ENCODE data around the gene DIAPH1. TPM values are rescaled to one million over a fixed set of nuclear protein-coding genes. Genes with fewer than 3 reads are reported as not detected.
"Not testable (repeated sequence)": the region's sequence is repeated elsewhere in the genome, so short reads cannot be mapped to it uniquely, and the experiment has no call there.

The DIAPH1 gene
- polyA plus RNA-seq, 4 donors = 58.4 to 97.3 (median 90.6) TPM

GRCh38 chr5:141613344-141613743 lies 5.5 kb downstream of the DIAPH1 start:
- no peaks in the 10 kb centered on the region for H3K27me3 ChIP-seq (ENCODE audit: control insufficient read depth in 3 of 3, insufficient read depth in 3 of 3, low read length in 3 of 3)
- no peak overlapping the region for H3K4me3 ChIP-seq (ENCODE audit: low read depth in 1 of 3, low read length in 3 of 3)
- H3K27ac ChIP-seq (ENCODE audit: low read depth in 1 of 3, low read length in 2 of 3) = no peak overlapping the region
- H3K9me3 ChIP-seq (ENCODE audit: control insufficient read depth in 2 of 2, insufficient read depth in 1 of 2, low read depth in 1 of 2, low read length in 1 of 2) = no peaks in the 10 kb centered on the region
- peaks cover 0 to 11% (median 0%) of the 10 kb centered on the region in 3 donors for H3K36me3 ChIP-seq (ENCODE audit: control insufficient read depth in 3 of 3, insufficient read depth in 2 of 3, low read depth in 1 of 3, low read length in 3 of 3)
- FAIRE-seq (no peak), DNase-seq (no peak)
- peaks cover 6 to 15% (median 12%) of the 10 kb centered on the region in 3 donors for H3K4me1 ChIP-seq (ENCODE audit: control insufficient read depth in 3 of 3, insufficient read depth in 2 of 3, low read depth in 1 of 3, low read length in 2 of 3)

- 85 to 90% (median 87%) methylated on average over 3 of the region's 3 CpGs for WGBS, 3 donors
- DNase-seq (no peak), FAIRE-seq (no peak)
- Histone ChIP-seq H3K27ac (ENCODE audit: low read depth in 1 of 3, low read length in 2 of 3) (no peak overlapping the region), H3K9me3 (ENCODE audit: control insufficient read depth in 2 of 2, insufficient read depth in 1 of 2, low read depth in 1 of 2, low read length in 1 of 2) (no peaks in the 10 kb centered on the region), H3K36me3 (ENCODE audit: control insufficient read depth in 3 of 3, insufficient read depth in 2 of 3, low read depth in 1 of 3, low read length in 3 of 3) (peaks cover 0 to 11% (median 0%) of the 10 kb centered on the region in 3 donors), H3K27me3 (ENCODE audit: control insufficient read depth in 3 of 3, insufficient read depth in 3 of 3, low read length in 3 of 3) (no peaks in the 10 kb centered on the region), H3K4me3 (ENCODE audit: low read depth in 1 of 3, low read length in 3 of 3) (no peak overlapping the region), H3K4me1 (ENCODE audit: control insufficient read depth in 3 of 3, insufficient read depth in 2 of 3, low read depth in 1 of 3, low read length in 2 of 3) (peaks cover 6 to 21% (median 9%) of the 10 kb centered on the region in 3 donors)
These were observed 7.5 kb downstream of the DIAPH1 start for GRCh38 chr5:141611289-141611688.

- not testable (repeated sequence) for H3K4me3 ChIP-seq (ENCODE audit: low read depth in 1 of 3, low read length in 3 of 3); FAIRE-seq; DNase-seq; H3K9me3 ChIP-seq (ENCODE audit: control insufficient read depth in 2 of 2, insufficient read depth in 1 of 2, low read depth in 1 of 2, low read length in 1 of 2); H3K27me3 ChIP-seq (ENCODE audit: control insufficient read depth in 3 of 3, insufficient read depth in 3 of 3, low read length in 3 of 3)
- H3K4me1 ChIP-seq (ENCODE audit: control insufficient read depth in 3 of 3, insufficient read depth in 2 of 3, low read depth in 1 of 3, low read length in 2 of 3) = peaks cover 5 to 19% (median 6%) of the 10 kb centered on the region in 3 donors
- H3K36me3 ChIP-seq (ENCODE audit: control insufficient read depth in 3 of 3, insufficient read depth in 2 of 3, low read depth in 1 of 3, low read length in 3 of 3) = peaks cover 0 to 11% (median 0%) of the 10 kb centered on the region in 3 donors
- H3K27ac ChIP-seq (ENCODE audit: low read depth in 1 of 3, low read length in 2 of 3) = peak overlapping the region; percentile 24 to 85 (median 32)
- 97 to 100% (median 99%) methylated on average over 7 of the region's 7 CpGs for WGBS, 3 donors
These were observed 8.9 kb downstream of the DIAPH1 start for GRCh38 chr5:141609921-141610320.

GRCh38 chr5:141609044-141609443 lies 9.8 kb downstream of the DIAPH1 start:
- no peak for FAIRE-seq
- Histone ChIP-seq H3K9me3 (ENCODE audit: control insufficient read depth in 2 of 2, insufficient read depth in 1 of 2, low read depth in 1 of 2, low read length in 1 of 2) (no peaks in the 10 kb centered on the region), H3K27ac (ENCODE audit: low read depth in 1 of 3, low read length in 2 of 3) (peak overlapping the region in 2 of 3 donors; percentile 48 to 85), H3K4me1 (ENCODE audit: control insufficient read depth in 3 of 3, insufficient read depth in 2 of 3, low read depth in 1 of 3, low read length in 2 of 3) (peaks cover 5 to 24% (median 6%) of the 10 kb centered on the region in 3 donors), H3K36me3 (ENCODE audit: control insufficient read depth in 3 of 3, insufficient read depth in 2 of 3, low read depth in 1 of 3, low read length in 3 of 3) (peaks cover 0 to 11% (median 0%) of the 10 kb centered on the region in 3 donors), H3K27me3 (ENCODE audit: control insufficient read depth in 3 of 3, insufficient read depth in 3 of 3, low read length in 3 of 3) (no peaks in the 10 kb centered on the region), H3K4me3 (ENCODE audit: low read depth in 1 of 3, low read length in 3 of 3) (no peak overlapping the region)
- DNase-seq = no peak
- WGBS, 3 donors = 13 to 59% (median 29%) methylated on average over 3 of the region's 3 CpGs

GRCh38 chr5:141608557-141608956 lies 10.2 kb downstream of the DIAPH1 start:
- Histone ChIP-seq H3K27ac (ENCODE audit: low read depth in 1 of 3, low read length in 2 of 3) (peak overlapping the region; percentile 5 to 85 (median 55)), H3K4me1 (ENCODE audit: control insufficient read depth in 3 of 3, insufficient read depth in 2 of 3, low read depth in 1 of 3, low read length in 2 of 3) (peaks cover 4 to 29% (median 5%) of the 10 kb centered on the region in 3 donors), H3K36me3 (ENCODE audit: control insufficient read depth in 3 of 3, insufficient read depth in 2 of 3, low read depth in 1 of 3, low read length in 3 of 3) (peaks cover 0 to 11% (median 0%) of the 10 kb centered on the region in 3 donors), H3K27me3 (ENCODE audit: control insufficient read depth in 3 of 3, insufficient read depth in 3 of 3, low read length in 3 of 3) (no peaks in the 10 kb centered on the region), H3K9me3 (ENCODE audit: control insufficient read depth in 2 of 2, insufficient read depth in 1 of 2, low read depth in 1 of 2, low read length in 1 of 2) (no peaks in the 10 kb centered on the region), H3K4me3 (ENCODE audit: low read depth in 1 of 3, low read length in 3 of 3) (no peak overlapping the region)
- DNase-seq (peak; percentile 87 to 88), FAIRE-seq (no peak)
- WGBS, 3 donors = 6 to 43% (median 8%) methylated on average over 1 of the region's 1 CpG

GRCh38 chr5:141608046-141608445 lies 10.8 kb downstream of the DIAPH1 start:
- Histone ChIP-seq H3K27me3 (ENCODE audit: control insufficient read depth in 3 of 3, insufficient read depth in 3 of 3, low read length in 3 of 3) (no peaks in the 10 kb centered on the region), H3K4me3 (ENCODE audit: low read depth in 1 of 3, low read length in 3 of 3) (no peak overlapping the region), H3K36me3 (ENCODE audit: control insufficient read depth in 3 of 3, insufficient read depth in 2 of 3, low read depth in 1 of 3, low read length in 3 of 3) (peaks cover 0 to 11% (median 0%) of the 10 kb centered on the region in 3 donors), H3K27ac (ENCODE audit: low read depth in 1 of 3, low read length in 2 of 3) (peak overlapping the region; percentile 44 to 85 (median 48)), H3K9me3 (ENCODE audit: control insufficient read depth in 2 of 2, insufficient read depth in 1 of 2, low read depth in 1 of 2, low read length in 1 of 2) (no peaks in the 10 kb centered on the region), H3K4me1 (ENCODE audit: control insufficient read depth in 3 of 3, insufficient read depth in 2 of 3, low read depth in 1 of 3, low read length in 2 of 3) (peaks cover 4 to 30% (median 5%) of the 10 kb centered on the region in 3 donors)
- WGBS, 3 donors = 62 to 85% (median 70%) methylated on average over 2 of the region's 2 CpGs
- DNase-seq (no peak), FAIRE-seq (no peak)

GRCh38 chr5:141605523-141606277 lies 13.1 kb downstream of the DIAPH1 start:
- no peak for FAIRE-seq
- no peak overlapping the region for H3K4me3 ChIP-seq (ENCODE audit: low read depth in 1 of 3, low read length in 3 of 3)
- no peaks in the 10 kb centered on the region for H3K27me3 ChIP-seq (ENCODE audit: control insufficient read depth in 3 of 3, insufficient read depth in 3 of 3, low read length in 3 of 3)
- 52 to 79% (median 55%) methylated on average over 6 of the region's 6 CpGs for WGBS, 3 donors
- H3K27ac ChIP-seq (ENCODE audit: low read depth in 1 of 3, low read length in 2 of 3) = peak overlapping the region; percentile 27 to 71 (median 32)
- no peaks in the 10 kb centered on the region for H3K9me3 ChIP-seq (ENCODE audit: control insufficient read depth in 2 of 2, insufficient read depth in 1 of 2, low read depth in 1 of 2, low read length in 1 of 2)
- H3K36me3 ChIP-seq (ENCODE audit: control insufficient read depth in 3 of 3, insufficient read depth in 2 of 3, low read depth in 1 of 3, low read length in 3 of 3) = peaks cover 0 to 8% (median 0%) of the 10 kb centered on the region in 3 donors
- peaks cover 4 to 30% (median 5%) of the 10 kb centered on the region in 3 donors for H3K4me1 ChIP-seq (ENCODE audit: control insufficient read depth in 3 of 3, insufficient read depth in 2 of 3, low read depth in 1 of 3, low read length in 2 of 3)
- DNase-seq = peak in 1 of 2 donors; percentile 68

- Histone ChIP-seq H3K4me3 (ENCODE audit: low read depth in 1 of 3, low read length in 3 of 3) (peak overlapping the region in 1 of 3 donors; percentile 7), H3K4me1 (ENCODE audit: control insufficient read depth in 3 of 3, insufficient read depth in 2 of 3, low read depth in 1 of 3, low read length in 2 of 3) (peaks cover 3 to 26% (median 4%) of the 10 kb centered on the region in 3 donors), H3K27ac (ENCODE audit: low read depth in 1 of 3, low read length in 2 of 3) (peak overlapping the region; percentile 48 to 75 (median 70)), H3K9me3 (ENCODE audit: control insufficient read depth in 2 of 2, insufficient read depth in 1 of 2, low read depth in 1 of 2, low read length in 1 of 2) (no peaks in the 10 kb centered on the region), H3K36me3 (ENCODE audit: control insufficient read depth in 3 of 3, insufficient read depth in 2 of 3, low read depth in 1 of 3, low read length in 3 of 3) (peaks cover 0 to 3% (median 0%) of the 10 kb centered on the region in 3 donors), H3K27me3 (ENCODE audit: control insufficient read depth in 3 of 3, insufficient read depth in 3 of 3, low read length in 3 of 3) (no peaks in the 10 kb centered on the region)
- FAIRE-seq (no peak), DNase-seq (peak; percentile 72 to 78)
- 38 to 42% (median 39%) methylated on average over 6 of the region's 6 CpGs for WGBS, 3 donors
These were observed 14.7 kb downstream of the DIAPH1 start for GRCh38 chr5:141603923-141604717.

All from small intestine (tissue), 7 donors.